GM12875 (cell line): Measurements from ENCODE around the gene FRAS1.

Source experiments
- H3K4me3 ChIP-seq: one replicate; pipeline ENCODE4 v1.5.1; 2011; ENCODE audit warnings: low read depth, low read length, control low read depth
- CTCF ChIP-seq: IDR thresholded peaks from 2 replicates; pipeline ENCODE4 v1.5.1; 2011; ENCODE audit warnings: low read depth, mild to moderate bottlenecking, control low read depth, inconsistent platforms, low read length, moderate library complexity, borderline replicate concordance; ENCODE audit not compliant: insufficient read depth

Gene FRAS1

GRCh38 chr4:78468272-78468671, 411.1 kb downstream of the FRAS1 start:
- H3K4me3 ChIP-seq = no peak overlapping the region
- no peak for TF ChIP-seq CTCF

GRCh38 chr4:78476108-78476704, 419.1 kb downstream of the FRAS1 start:
- H3K4me3 ChIP-seq = no peak overlapping the region
- no peak for TF ChIP-seq CTCF

GRCh38 chr4:78477276-78477675, 420.2 kb downstream of the FRAS1 start:
- no peak for TF ChIP-seq CTCF
- H3K4me3 ChIP-seq = no peak overlapping the region

- no peak for TF ChIP-seq CTCF
- no peak overlapping the region for H3K4me3 ChIP-seq
Observed at GRCh38 chr4:78478523-78478922, 421.4 kb downstream of the FRAS1 start.

GRCh38 chr4:78480286-78480685, 423.2 kb downstream of the FRAS1 start:
- no peak overlapping the region for H3K4me3 ChIP-seq
- TF ChIP-seq CTCF = no peak

GRCh38 chr4:78481180-78481579, 424.1 kb downstream of the FRAS1 start:
- H3K4me3 ChIP-seq = no peak overlapping the region
- no peak for TF ChIP-seq CTCF

- no peak for TF ChIP-seq CTCF
- no peak overlapping the region for H3K4me3 ChIP-seq
Observed at GRCh38 chr4:78482281-78482680, 425.2 kb downstream of the FRAS1 start.
